Rectal smooth muscle tissue (tissue), 1 donor: ENCODE results near the gene TUBGCP2.

Experiments used
- H3K27ac ChIP-seq: one replicate; pipeline ENCODE4 v1.7.0; 2013; ENCODE audit warnings: low read depth, low read length, inconsistent platforms
- H3K27me3 ChIP-seq: one replicate; pipeline ENCODE4 v1.7.0; 2013; ENCODE audit warnings: low read length; ENCODE audit not compliant: control insufficient read depth, insufficient read depth
- H3K36me3 ChIP-seq: one replicate; pipeline ENCODE4 v1.7.0; 2013; ENCODE audit warnings: low read length; ENCODE audit not compliant: control insufficient read depth, insufficient read depth
- H3K4me1 ChIP-seq: one replicate; pipeline ENCODE4 v1.7.0; 2013; ENCODE audit warnings: low read length; ENCODE audit not compliant: control insufficient read depth, insufficient read depth
- H3K4me3 ChIP-seq: one replicate; pipeline ENCODE4 v1.7.0; 2013; ENCODE audit warnings: low read length
- H3K9ac ChIP-seq: one replicate; pipeline ENCODE4 v1.7.0; 2013; ENCODE audit warnings: low read length

Gene TUBGCP2

DNA sequence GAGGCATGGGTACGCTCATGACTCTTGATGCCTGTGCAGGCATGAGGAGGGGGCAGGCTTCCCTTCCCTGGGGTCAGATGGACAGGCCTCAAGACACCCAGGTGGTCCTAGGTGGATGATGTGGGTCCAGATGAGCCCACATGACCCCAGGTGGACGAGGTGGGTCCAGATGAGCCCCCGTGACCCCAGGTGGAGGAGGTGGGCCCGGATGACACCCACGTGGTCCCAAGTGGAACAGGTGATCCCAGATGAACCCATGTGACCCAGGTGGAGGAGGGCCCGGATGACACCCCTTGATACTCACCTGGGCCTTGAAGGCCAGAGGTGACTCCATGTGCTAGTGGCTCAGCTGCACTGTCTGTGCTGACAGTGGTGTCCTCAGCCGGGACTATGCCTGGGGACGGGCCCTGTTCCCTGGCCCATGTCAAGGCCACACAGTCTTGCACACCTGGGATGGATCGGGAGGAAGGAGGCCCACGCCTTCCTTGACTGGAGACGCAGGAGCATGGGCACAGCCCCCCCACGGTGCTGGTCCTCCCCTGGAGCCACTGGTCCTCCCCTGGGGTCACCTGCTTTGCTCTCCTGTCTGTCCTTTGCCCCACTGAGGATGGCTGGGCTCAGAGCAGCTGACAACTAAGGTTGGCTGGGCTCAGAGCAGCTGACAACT, 41.7 kb upstream of the TUBGCP2 start:
- peaks cover under 1% of the 10 kb centered on the region for H3K36me3 ChIP-seq
- H3K27me3 ChIP-seq, result no peaks in the 10 kb centered on the region
- H3K4me1 ChIP-seq, result no peaks in the 10 kb centered on the region
- no peak overlapping the region for H3K9ac ChIP-seq
- no peak overlapping the region for H3K27ac ChIP-seq
- no peak overlapping the region for H3K4me3 ChIP-seq

GRCh38 chr10:133349577-133350011, 40.9 kb upstream of the TUBGCP2 start:
- no peak overlapping the region for H3K4me3 ChIP-seq
- no peaks in the 10 kb centered on the region for H3K36me3 ChIP-seq
- peaks cover 1% of the 10 kb centered on the region for H3K27me3 ChIP-seq
- no peaks in the 10 kb centered on the region for H3K4me1 ChIP-seq
- H3K27ac ChIP-seq, result no peak overlapping the region
- no peak overlapping the region for H3K9ac ChIP-seq

DNA sequence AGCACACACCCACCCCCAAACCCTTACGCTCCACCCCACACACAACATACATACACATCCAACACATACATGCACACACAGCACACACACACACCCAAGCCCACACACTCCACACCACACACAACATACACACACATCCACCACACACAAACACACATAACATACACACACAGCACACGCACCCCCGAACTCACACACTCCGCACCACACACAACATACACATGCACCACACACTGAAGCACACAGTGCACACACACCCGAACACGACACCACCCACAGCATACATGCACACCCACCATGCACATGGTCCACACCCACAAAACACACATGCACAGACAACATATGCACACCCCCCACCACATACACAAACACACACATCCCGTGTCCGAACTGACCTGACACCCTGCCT, 40.5 kb upstream of the TUBGCP2 start:
- Histone ChIP-seq H3K27ac (no peak overlapping the region), H3K9ac (no peak overlapping the region), H3K4me3 (no peak overlapping the region), H3K27me3 (peaks cover 6% of the 10 kb centered on the region), H3K36me3 (no peaks in the 10 kb centered on the region), H3K4me1 (no peaks in the 10 kb centered on the region)

- H3K27me3 ChIP-seq, result peaks cover 6% of the 10 kb centered on the region
- no peak overlapping the region for H3K4me3 ChIP-seq
- H3K4me1 ChIP-seq, result no peaks in the 10 kb centered on the region
- no peak overlapping the region for H3K9ac ChIP-seq
- H3K27ac ChIP-seq, result no peak overlapping the region
- no peaks in the 10 kb centered on the region for H3K36me3 ChIP-seq
Measured at GRCh38 chr10:133347710-133348517, 39.2 kb upstream of the TUBGCP2 start.

DNA sequence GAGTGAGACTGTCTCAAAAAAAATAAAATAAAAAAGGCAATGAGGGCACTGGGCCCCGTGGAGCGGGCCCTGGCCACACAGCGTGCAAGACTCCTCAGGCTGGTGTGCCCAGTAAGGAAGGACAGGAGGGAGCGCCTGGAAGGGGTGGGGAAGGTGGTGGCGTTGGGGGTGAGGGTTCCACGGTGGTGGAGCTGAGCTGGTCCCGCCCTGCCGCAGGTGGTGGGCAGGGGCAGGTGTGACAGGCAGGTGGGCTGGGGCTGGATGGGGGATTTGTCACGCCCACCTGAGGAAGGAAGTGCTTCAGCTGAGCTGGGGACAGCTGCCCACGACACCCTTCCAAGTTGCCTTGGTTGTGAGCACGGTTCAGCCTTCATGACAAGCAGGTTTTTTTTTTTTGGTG, 37.7 kb upstream of the TUBGCP2 start:
- no peak overlapping the region for H3K27ac ChIP-seq
- no peaks in the 10 kb centered on the region for H3K4me1 ChIP-seq
- H3K4me3 ChIP-seq, result no peak overlapping the region
- peaks cover 6% of the 10 kb centered on the region for H3K27me3 ChIP-seq
- no peak overlapping the region for H3K9ac ChIP-seq
- H3K36me3 ChIP-seq, result no peaks in the 10 kb centered on the region

DNA sequence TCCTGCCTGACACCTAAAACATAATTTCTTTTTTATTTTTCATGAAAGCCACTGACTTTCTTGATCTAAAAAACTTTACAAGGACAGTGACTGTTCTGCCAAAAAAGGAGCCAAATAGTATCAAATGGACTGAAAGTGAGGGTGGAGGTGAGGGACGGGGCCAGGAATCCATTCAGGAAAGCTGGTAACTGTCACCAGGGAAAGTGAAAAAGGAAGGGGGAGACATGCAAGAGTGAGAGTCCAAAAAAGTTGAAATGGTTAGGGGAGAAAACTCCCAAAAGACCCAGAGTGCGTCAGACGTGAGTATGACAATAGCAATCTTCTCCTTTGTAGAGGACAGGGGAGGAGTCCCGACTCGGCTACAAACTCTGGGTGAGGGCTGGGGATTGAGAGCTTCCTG, 35.6 kb upstream of the TUBGCP2 start:
- Histone ChIP-seq H3K9ac (no peak overlapping the region), H3K4me3 (no peak overlapping the region), H3K36me3 (no peaks in the 10 kb centered on the region), H3K4me1 (no peaks in the 10 kb centered on the region), H3K27me3 (peaks cover 12% of the 10 kb centered on the region), H3K27ac (no peak overlapping the region)

- no peak overlapping the region for H3K9ac ChIP-seq
Measured at GRCh38 chr10:133343558-133343957, 34.9 kb upstream of the TUBGCP2 start.

GRCh38 chr10:133342942-133343341, 34.3 kb upstream of the TUBGCP2 start:
- H3K27me3 ChIP-seq, result peaks cover 21% of the 10 kb centered on the region
- H3K9ac ChIP-seq, result no peak overlapping the region
- H3K4me1 ChIP-seq, result no peaks in the 10 kb centered on the region
- H3K27ac ChIP-seq, result no peak overlapping the region
- no peaks in the 10 kb centered on the region for H3K36me3 ChIP-seq
- no peak overlapping the region for H3K4me3 ChIP-seq

More at GRCh38 chr10:133343558-133343957, 34.9 kb upstream of the TUBGCP2 start:
- peaks cover 15% of the 10 kb centered on the region for H3K27me3 ChIP-seq
- H3K36me3 ChIP-seq, result no peaks in the 10 kb centered on the region
- no peaks in the 10 kb centered on the region for H3K4me1 ChIP-seq
- no peak overlapping the region for H3K27ac ChIP-seq
- H3K4me3 ChIP-seq, result no peak overlapping the region

GRCh38 chr10:133341983-133342382, 33.3 kb upstream of the TUBGCP2 start:
- peaks cover 31% of the 10 kb centered on the region for H3K27me3 ChIP-seq
- H3K36me3 ChIP-seq, result no peaks in the 10 kb centered on the region
- H3K4me1 ChIP-seq, result no peaks in the 10 kb centered on the region
- H3K9ac ChIP-seq, result no peak overlapping the region
- no peak overlapping the region for H3K4me3 ChIP-seq
- no peak overlapping the region for H3K27ac ChIP-seq

- Histone ChIP-seq H3K4me3 (no peak overlapping the region), H3K36me3 (no peaks in the 10 kb centered on the region), H3K27ac (no peak overlapping the region), H3K9ac (no peak overlapping the region), H3K4me1 (peaks cover 3% of the 10 kb centered on the region), H3K27me3 (peaks cover 43% of the 10 kb centered on the region)
Measured at GRCh38 chr10:133339708-133340380, 31.2 kb upstream of the TUBGCP2 start.

GRCh38 chr10:133338080-133339071, 29.7 kb upstream of the TUBGCP2 start:
- no peak overlapping the region for H3K4me3 ChIP-seq
- H3K27me3 ChIP-seq, result peaks cover 43% of the 10 kb centered on the region
- H3K9ac ChIP-seq, result no peak overlapping the region
- peaks cover 5% of the 10 kb centered on the region for H3K4me1 ChIP-seq
- no peaks in the 10 kb centered on the region for H3K36me3 ChIP-seq
- H3K27ac ChIP-seq, result no peak overlapping the region

DNA sequence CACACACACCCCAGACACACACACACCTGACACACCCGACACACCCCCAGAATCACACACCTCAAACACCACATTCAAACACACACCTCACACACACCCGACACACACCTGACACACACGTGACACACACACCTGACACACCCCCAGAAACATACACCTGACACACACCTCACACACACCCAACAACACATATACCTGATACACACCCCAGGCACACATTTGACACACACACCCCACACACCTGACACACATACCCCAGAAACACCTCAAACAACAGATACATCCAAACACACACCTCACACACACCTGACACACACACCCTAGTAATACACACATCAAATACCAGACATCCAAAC, 28.7 kb upstream of the TUBGCP2 start:
- H3K4me1 ChIP-seq, result peaks cover 5% of the 10 kb centered on the region
- H3K9ac ChIP-seq, result no peak overlapping the region
- H3K4me3 ChIP-seq, result no peak overlapping the region
- H3K36me3 ChIP-seq, result no peaks in the 10 kb centered on the region
- peaks cover 43% of the 10 kb centered on the region for H3K27me3 ChIP-seq
- no peak overlapping the region for H3K27ac ChIP-seq
